ENCODE measurements around the gene C2CD5. TPM values are rescaled to one million over a fixed set of nuclear protein-coding genes. Genes with fewer than 3 reads are reported as not detected.
A peak's percentile ranks its signal among the peaks of the same experiment; 100 is the strongest.

C2CD5 gene
- total and polyA plus RNA-seq, 8 donors = 12.2 to 79.1 (median 31.9) TPM

DNA sequence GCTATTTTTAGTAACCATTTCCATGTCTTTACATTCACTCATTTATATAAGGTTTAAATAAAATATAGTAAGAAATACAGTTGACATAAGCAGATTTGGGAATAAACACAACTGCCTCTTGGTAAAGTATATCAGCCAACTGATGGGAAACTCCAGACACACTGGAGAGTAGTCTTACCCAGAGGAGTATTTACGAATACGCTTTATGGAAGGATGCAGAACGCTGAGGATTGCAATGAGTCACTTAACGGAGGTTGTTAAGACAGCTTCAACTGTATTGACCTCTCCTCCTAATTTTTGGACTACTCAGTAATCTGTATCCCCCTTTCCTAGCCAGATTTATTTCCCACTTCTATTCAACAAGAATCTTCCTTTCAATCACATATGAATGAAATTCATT, 6.0 kb downstream of the C2CD5 start:
- WGBS, 5 donors = 78 to 93% (median 86%) methylated on average over 4 of the region's 4 CpGs
- Histone ChIP-seq H3K27me3 (no peaks in the 10 kb centered on the region), H3K36me3 (peaks cover 0 to 13% (median 12%) of the 10 kb centered on the region in 4 donors), H3K27ac (peak overlapping the region in 2 of 5 donors; percentile 52 to 67), H3K4me1 (peaks cover 16 to 76% (median 46%) of the 10 kb centered on the region in 4 donors), H3K4me3 (no peak overlapping the region), H3K9me3 (no peaks in the 10 kb centered on the region)
- no peak for TF ChIP-seq EP300 (IDR thresholded peaks at IDR 0.05)
- TF ChIP-seq, protein P1, sequence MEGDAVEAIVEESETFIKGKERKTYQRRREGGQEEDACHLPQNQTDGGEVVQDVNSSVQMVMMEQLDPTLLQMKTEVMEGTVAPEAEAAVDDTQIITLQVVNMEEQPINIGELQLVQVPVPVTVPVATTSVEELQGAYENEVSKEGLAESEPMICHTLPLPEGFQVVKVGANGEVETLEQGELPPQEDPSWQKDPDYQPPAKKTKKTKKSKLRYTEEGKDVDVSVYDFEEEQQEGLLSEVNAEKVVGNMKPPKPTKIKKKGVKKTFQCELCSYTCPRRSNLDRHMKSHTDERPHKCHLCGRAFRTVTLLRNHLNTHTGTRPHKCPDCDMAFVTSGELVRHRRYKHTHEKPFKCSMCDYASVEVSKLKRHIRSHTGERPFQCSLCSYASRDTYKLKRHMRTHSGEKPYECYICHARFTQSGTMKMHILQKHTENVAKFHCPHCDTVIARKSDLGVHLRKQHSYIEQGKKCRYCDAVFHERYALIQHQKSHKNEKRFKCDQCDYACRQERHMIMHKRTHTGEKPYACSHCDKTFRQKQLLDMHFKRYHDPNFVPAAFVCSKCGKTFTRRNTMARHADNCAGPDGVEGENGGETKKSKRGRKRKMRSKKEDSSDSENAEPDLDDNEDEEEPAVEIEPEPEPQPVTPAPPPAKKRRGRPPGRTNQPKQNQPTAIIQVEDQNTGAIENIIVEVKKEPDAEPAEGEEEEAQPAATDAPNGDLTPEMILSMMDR (IDR thresholded peaks at IDR 0.05) = no peak
- TF ChIP-seq POLR2AphosphoS5 (IDR thresholded peaks at IDR 0.05) = no peak
- no peak for TF ChIP-seq POLR2A (IDR thresholded peaks at IDR 0.05)
- intact Hi-C loops (cut with DNase I; ENCODE audit: low total_unique reads) = no loop called here
- DNase-seq = no peak

DNA sequence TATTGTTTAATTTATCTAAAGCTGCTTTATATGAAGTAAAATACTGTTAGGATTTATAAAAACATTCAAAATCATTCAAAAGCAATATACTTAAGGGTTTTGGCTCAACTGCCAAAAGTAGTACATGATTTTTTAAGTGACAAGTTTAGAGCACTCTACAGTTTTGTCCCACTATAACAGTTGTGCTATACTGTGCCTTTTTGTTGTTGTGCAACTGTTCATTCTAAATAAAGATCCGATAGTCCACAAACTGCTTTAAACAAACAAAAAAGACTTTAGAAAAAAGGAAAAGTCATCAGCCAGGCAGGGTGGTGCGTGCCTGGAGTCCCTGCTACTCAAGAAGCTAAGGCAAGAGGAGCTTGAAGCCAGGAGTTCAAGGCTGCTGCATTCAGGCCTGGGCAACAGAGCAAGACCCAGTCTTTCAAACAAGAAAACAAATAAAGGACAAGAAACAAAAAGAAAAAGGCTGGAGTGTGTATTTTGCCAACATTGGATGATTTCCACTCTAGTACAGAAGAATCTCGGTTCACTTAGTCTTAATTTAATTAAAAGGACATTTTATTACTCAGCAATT, 7.3 kb downstream of the C2CD5 start:
- 68 to 74% (median 72%) methylated on average over 3 of the region's 3 CpGs for WGBS, 5 donors
- no peaks in the 10 kb centered on the region for H3K27me3 ChIP-seq
- DNase-seq = no peak
- peaks cover 3 to 64% (median 34%) of the 10 kb centered on the region in 4 donors for H3K4me1 ChIP-seq
- TF ChIP-seq EP300 (IDR thresholded peaks at IDR 0.05) = no peak
- TF ChIP-seq, protein P1 (IDR thresholded peaks at IDR 0.05) = no peak
- no peak for TF ChIP-seq POLR2A (IDR thresholded peaks at IDR 0.05)
- no peak for TF ChIP-seq POLR2AphosphoS5 (IDR thresholded peaks at IDR 0.05)
- H3K36me3 ChIP-seq = peaks cover 0 to 26% (median 25%) of the 10 kb centered on the region in 4 donors
- no peak overlapping the region for H3K27ac ChIP-seq
- H3K4me3 ChIP-seq = no peak overlapping the region
- H3K9me3 ChIP-seq = no peaks in the 10 kb centered on the region
- intact Hi-C loops (cut with DNase I; ENCODE audit: low total_unique reads) = no loop called here

DNA sequence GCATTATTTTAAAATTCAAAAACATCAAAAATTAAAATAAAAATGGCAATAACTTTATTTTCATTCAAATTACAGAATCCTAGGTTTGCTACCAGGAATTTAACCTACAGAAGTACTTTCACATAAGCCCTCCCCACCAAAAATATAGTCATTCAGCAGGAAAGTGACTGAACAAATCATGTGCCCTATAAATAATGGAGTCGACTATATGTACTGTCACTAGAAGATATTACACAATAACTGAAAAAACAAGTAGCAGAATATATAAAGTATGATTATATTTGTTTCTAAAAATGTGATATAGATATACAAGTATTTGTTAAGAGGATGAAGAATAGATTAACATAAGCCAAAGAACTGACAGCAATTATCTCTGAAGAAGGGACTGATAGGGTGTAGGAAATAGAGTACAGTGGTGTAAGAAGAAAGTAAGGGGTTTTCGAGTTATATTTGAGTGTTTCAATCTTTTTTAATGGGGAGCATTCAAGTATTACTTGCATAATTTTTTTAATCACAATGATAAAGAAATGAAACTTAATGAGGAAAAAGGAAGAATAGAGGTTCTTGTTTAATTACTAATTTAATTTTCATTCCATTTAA, 7.9 kb downstream of the C2CD5 start:
- H3K9me3 ChIP-seq = peaks cover 0 to 2% (median 0%) of the 10 kb centered on the region in 4 donors
- DNase-seq = no peak
- intact Hi-C loops (cut with DNase I; ENCODE audit: low total_unique reads) = no loop called here
- 72 to 82% (median 79%) methylated on average over 2 of the region's 2 CpGs for WGBS, 5 donors
- peaks cover 0 to 32% (median 31%) of the 10 kb centered on the region in 4 donors for H3K36me3 ChIP-seq
- no peak overlapping the region for H3K4me3 ChIP-seq
- H3K27me3 ChIP-seq = no peaks in the 10 kb centered on the region
- no peak for TF ChIP-seq POLR2AphosphoS5 (IDR thresholded peaks at IDR 0.05)
- TF ChIP-seq, protein P1 (IDR thresholded peaks at IDR 0.05) = no peak
- no peak for TF ChIP-seq POLR2A (IDR thresholded peaks at IDR 0.05)
- no peak for TF ChIP-seq EP300 (IDR thresholded peaks at IDR 0.05)
- H3K27ac ChIP-seq = no peak overlapping the region
- H3K4me1 ChIP-seq = peaks cover 0 to 58% (median 27%) of the 10 kb centered on the region in 4 donors

DNA sequence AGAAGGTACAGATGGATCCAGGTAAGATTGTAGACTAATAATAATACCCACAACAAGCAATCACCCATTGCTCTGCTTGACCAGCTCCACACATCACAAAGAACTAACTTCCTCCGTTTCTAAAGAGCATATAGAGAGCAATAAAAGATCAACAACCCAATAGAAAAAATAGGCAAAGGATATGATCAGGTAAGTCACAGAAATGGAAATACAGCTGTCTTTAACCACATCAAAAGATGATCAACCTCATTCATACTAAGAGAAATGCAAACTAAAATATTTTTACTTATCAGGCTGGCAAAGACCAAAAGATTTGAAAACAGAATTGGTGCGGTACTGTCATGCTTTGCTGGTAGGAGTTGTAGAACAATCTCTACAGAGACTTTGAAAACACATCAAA, 8.9 kb downstream of the C2CD5 start:
- Histone ChIP-seq H3K4me1 (peaks cover 0 to 48% (median 21%) of the 10 kb centered on the region in 4 donors), H3K36me3 (peaks cover 0 to 38% (median 38%) of the 10 kb centered on the region in 4 donors), H3K27me3 (no peaks in the 10 kb centered on the region), H3K9me3 (peaks cover 0 to 5% (median 0%) of the 10 kb centered on the region in 4 donors), H3K27ac (no peak overlapping the region), H3K4me3 (no peak overlapping the region)
- TF ChIP-seq, protein P1 (IDR thresholded peaks at IDR 0.05) = no peak
- intact Hi-C loops (cut with DNase I; ENCODE audit: low total_unique reads) = no loop called here
- DNase-seq = no peak
- WGBS, 5 donors = 82 to 93% (median 90%) methylated on average over 2 of the region's 2 CpGs

All from stomach (tissue), 9 donors.